Stomach (tissue), 9 donors: ENCODE results near the gene LIME1. TPM values are rescaled to one million over a fixed set of nuclear protein-coding genes. Genes with fewer than 3 reads are reported as not detected.
A peak's percentile ranks its signal among the peaks of the same experiment; 100 is the strongest.

Experiments used
- DNase-seq, 2 donors: peaks; one replicate each; pipeline versions ENCODE4 v3.0.0 to v3.0.0-alpha.2; 2013 to 2019
- H3K27ac ChIP-seq, 5 donors: fragments of 200-600 bp in 4 of 5; sonication (generic) in 4 of 5; one replicate each; pipeline ENCODE4 v1.5.1; 2013 to 2019; ENCODE audit warnings: mild to moderate bottlenecking in 1 of 5, moderate library complexity in 1 of 5
- H3K27me3 ChIP-seq, 3 donors: fragments of 200-600 bp; sonication (generic); one replicate each; pipeline ENCODE4 v1.5.1; 2017 to 2019; ENCODE audit warnings: mixed run types in 1 of 3
- H3K36me3 ChIP-seq, 4 donors: fragments of 200-600 bp; sonication (generic); 1 replicate in 3 of 4; 2 replicates in 1 of 4; pipeline ENCODE4 v1.5.1; 2016 to 2019
- H3K4me1 ChIP-seq, 4 donors: fragments of 200-600 bp; sonication (generic); one replicate each; pipeline ENCODE4 v1.5.1; 2016 to 2019
- H3K4me3 ChIP-seq, 4 donors: fragments of 200-600 bp; sonication (generic) in 3 of 4; one replicate each; pipeline ENCODE4 v1.5.1; 2016 to 2019; ENCODE audit warnings: mild to moderate bottlenecking in 1 of 4
- H3K9me3 ChIP-seq, 4 donors: fragments of 200-600 bp; sonication (generic); one replicate each; pipeline ENCODE4 v1.5.1; 2016 to 2019
- EP300 ChIP-seq: sonication (generic); formaldehyde crosslinking; IDR thresholded peaks from one replicate; pipeline ENCODE4 v1.6.1; 2017; ENCODE audit warnings: antibody characterized with exemption
- POLR2A ChIP-seq, 4 donors: fragments of 450-650 bp; IDR thresholded peaks; one replicate each; pipeline ENCODE4 v1.6.1; 2016; ENCODE audit warnings: antibody characterized with exemption in 4 of 4, control low read depth in 2 of 4, mild to moderate bottlenecking in 1 of 4, moderate library complexity in 1 of 4
- POLR2AphosphoS5 ChIP-seq, 3 donors: sonication (generic); formaldehyde crosslinking; IDR thresholded peaks; one replicate each; pipeline ENCODE4 v1.6.1; 2016; ENCODE audit warnings: antibody characterized with exemption in 3 of 3
- WGBS, 5 donors: extraction: QIAGEN DNeasy Blood & Tissue Kit in 3 of 5; methylation state at CpG; one replicate each; pipeline versions ENCODE4 v1.1.5 to v1.1.7; 2013 to 2018; 5-methylcytosine and 5-hydroxymethylcytosine counted together
- intact Hi-C: fragments of 100-400 bp; cut with DNase I; formaldehyde crosslinking; loops from one replicate; pipeline ENCODE4 v1.15.1; 2023; ENCODE audit warnings: low total_unique reads
- polyA plus RNA-seq, 3 donors: library from polyadenylated mRNA; stranded (reverse); fragments of 200-250 nt; gene quantifications; one replicate each; pipeline ENCODE4 v1.2.3, GENCODE V29; 2013
- total RNA-seq, 5 donors: library from RNA; depleted of rRNA; stranded (reverse); fragments of >200 nt; gene quantifications; one replicate each; pipeline versions ENCODE4 v1.1.0 to v1.2.3, GENCODE V29; 2014 to 2016
- TF ChIP-seq, protein P1 (sequence below), 7 experiments: fragments of 450-650 bp in 4 of 7; fragments of 200-600 bp in 3 of 7; sonication (generic) in 3 of 7; IDR thresholded peaks; one replicate each; pipeline ENCODE4 v1.5.1; 2016 to 2019; ENCODE audit warnings: antibody characterized with exemption in 7 of 7, control low read depth in 2 of 7, mild to moderate bottlenecking in 1 of 7
- donor health status: healthy with polysubstance abuse.
- donor health status: Bipolar disorder and iron deficiency.
- donor health status: healthy.

LIME1 gene
- total and polyA plus RNA-seq, 8 donors = 3.6 to 117 (median 18.5) TPM

DNA sequence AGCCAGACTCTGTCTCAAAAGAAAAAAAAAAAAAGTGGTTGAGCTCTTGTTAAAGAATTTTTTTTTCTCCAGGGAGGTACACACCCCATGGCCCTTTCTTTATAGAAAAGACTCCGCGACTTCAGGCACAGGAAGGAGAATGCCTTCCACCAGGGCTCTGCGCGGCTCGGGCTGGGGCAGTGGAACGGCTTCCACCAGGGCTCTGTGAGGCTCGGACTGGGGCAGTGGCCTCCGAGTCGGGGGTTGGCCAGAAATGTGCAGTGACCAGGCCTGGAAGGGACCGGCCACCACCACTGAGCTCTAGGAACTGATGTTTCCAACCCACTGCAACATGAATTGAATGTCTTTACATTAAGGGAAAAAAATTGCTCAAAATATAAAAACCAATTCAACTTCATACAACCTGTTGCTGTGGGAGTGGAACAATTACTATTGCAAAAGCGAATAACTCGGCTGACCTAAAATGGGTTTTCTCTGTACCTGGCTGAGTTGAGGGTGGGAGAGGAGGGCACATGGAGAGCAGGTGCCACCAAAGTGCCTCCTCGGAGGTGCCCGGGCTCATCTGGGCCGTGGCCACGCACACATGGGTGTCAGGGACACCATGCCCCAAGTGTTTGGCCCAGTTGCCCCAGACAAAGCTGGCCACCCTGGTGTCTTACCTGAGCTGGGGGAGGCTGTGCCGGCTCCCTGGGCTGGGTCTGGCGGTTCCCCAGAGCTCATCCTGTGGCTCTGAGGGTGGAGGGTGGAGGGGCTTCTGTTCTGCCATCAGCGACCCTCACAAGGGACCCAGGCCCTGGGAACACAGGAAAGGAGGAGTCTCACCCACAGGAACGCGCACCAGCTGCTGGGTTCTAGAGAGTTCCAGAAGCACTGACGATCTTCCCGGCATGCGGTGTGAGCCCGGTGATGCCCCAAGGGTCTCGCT, 32.4 kb downstream of the LIME1 start:
- Histone ChIP-seq H3K9me3 (no peaks in the 10 kb centered on the region), H3K27ac (no peak overlapping the region)
- 86 to 91% (median 88%) methylated on average over 23 to 26 of the region's 26 CpGs for WGBS, 5 donors

GRCh38 chr20:63769891-63770474, 33.5 kb downstream of the LIME1 start:
- H3K9me3 ChIP-seq = no peaks in the 10 kb centered on the region
- DNase-seq = no peak
- H3K4me1 ChIP-seq = peaks cover 2 to 15% (median 7%) of the 10 kb centered on the region in 4 donors
- 87 to 94% (median 90%) methylated on average over 28 to 31 of the region's 31 CpGs for WGBS, 5 donors
- no peak for TF ChIP-seq POLR2AphosphoS5 (IDR thresholded peaks at IDR 0.05)
- H3K27ac ChIP-seq = no peak overlapping the region
- intact Hi-C loops = no loop called here
- peaks cover 0 to 37% (median 27%) of the 10 kb centered on the region in 4 donors for H3K36me3 ChIP-seq
- no peak overlapping the region for H3K4me3 ChIP-seq
- peaks cover 0 to 8% (median 0%) of the 10 kb centered on the region in 3 donors for H3K27me3 ChIP-seq

More for the DNA sequence above, 32.4 kb downstream of the LIME1 start:
- DNase-seq = no peak
- peaks cover 0 to 3% (median 0%) of the 10 kb centered on the region in 3 donors for H3K27me3 ChIP-seq
- H3K4me1 ChIP-seq = peaks cover 0 to 5% (median 2%) of the 10 kb centered on the region in 4 donors
- intact Hi-C loops = no loop called here
- H3K36me3 ChIP-seq = peaks cover 0 to 37% (median 27%) of the 10 kb centered on the region in 4 donors
- H3K4me3 ChIP-seq = no peak overlapping the region
- TF ChIP-seq, protein P1, sequence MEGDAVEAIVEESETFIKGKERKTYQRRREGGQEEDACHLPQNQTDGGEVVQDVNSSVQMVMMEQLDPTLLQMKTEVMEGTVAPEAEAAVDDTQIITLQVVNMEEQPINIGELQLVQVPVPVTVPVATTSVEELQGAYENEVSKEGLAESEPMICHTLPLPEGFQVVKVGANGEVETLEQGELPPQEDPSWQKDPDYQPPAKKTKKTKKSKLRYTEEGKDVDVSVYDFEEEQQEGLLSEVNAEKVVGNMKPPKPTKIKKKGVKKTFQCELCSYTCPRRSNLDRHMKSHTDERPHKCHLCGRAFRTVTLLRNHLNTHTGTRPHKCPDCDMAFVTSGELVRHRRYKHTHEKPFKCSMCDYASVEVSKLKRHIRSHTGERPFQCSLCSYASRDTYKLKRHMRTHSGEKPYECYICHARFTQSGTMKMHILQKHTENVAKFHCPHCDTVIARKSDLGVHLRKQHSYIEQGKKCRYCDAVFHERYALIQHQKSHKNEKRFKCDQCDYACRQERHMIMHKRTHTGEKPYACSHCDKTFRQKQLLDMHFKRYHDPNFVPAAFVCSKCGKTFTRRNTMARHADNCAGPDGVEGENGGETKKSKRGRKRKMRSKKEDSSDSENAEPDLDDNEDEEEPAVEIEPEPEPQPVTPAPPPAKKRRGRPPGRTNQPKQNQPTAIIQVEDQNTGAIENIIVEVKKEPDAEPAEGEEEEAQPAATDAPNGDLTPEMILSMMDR (IDR thresholded peaks at IDR 0.05) = no peak
- TF ChIP-seq POLR2A (IDR thresholded peaks at IDR 0.05) (no peak), EP300 (no peak), POLR2AphosphoS5 (IDR thresholded peaks at IDR 0.05) (no peak)

GRCh38 chr20:63771046-63771707, 34.7 kb downstream of the LIME1 start:
- no peaks in the 10 kb centered on the region for H3K9me3 ChIP-seq
- 91 to 94% (median 92%) methylated on average over 40 to 52 of the region's 52 CpGs for WGBS, 5 donors
- intact Hi-C loops = no loop called here
- peaks cover 8 to 20% (median 13%) of the 10 kb centered on the region in 4 donors for H3K4me1 ChIP-seq
- no peak for TF ChIP-seq POLR2AphosphoS5 (IDR thresholded peaks at IDR 0.05)
- TF ChIP-seq POLR2A (IDR thresholded peaks at IDR 0.05) = no peak
- no peak for TF ChIP-seq EP300
- TF ChIP-seq, protein P1 (IDR thresholded peaks at IDR 0.05) = no peak
- peaks cover 0 to 37% (median 27%) of the 10 kb centered on the region in 4 donors for H3K36me3 ChIP-seq
- H3K27me3 ChIP-seq = peaks cover 0 to 13% (median 3%) of the 10 kb centered on the region in 3 donors
- no peak for DNase-seq
- H3K27ac ChIP-seq = no peak overlapping the region
- no peak overlapping the region for H3K4me3 ChIP-seq

GRCh38 chr20:63772781-63773518, 36.5 kb downstream of the LIME1 start:
- H3K27ac ChIP-seq = peak overlapping the region in 1 of 5 donors; percentile 31
- DNase-seq = no peak
- TF ChIP-seq POLR2A (IDR thresholded peaks at IDR 0.05) (no peak), POLR2AphosphoS5 (IDR thresholded peaks at IDR 0.05) (no peak), EP300 (no peak)
- TF ChIP-seq, protein P1 (IDR thresholded peaks at IDR 0.05) = no peak
- peaks cover 0 to 29% (median 18%) of the 10 kb centered on the region in 4 donors for H3K36me3 ChIP-seq
- peaks cover 8 to 20% (median 13%) of the 10 kb centered on the region in 4 donors for H3K4me1 ChIP-seq
- H3K4me3 ChIP-seq = no peak overlapping the region
- intact Hi-C loops = no loop called here
- WGBS, 5 donors = 55 to 73% (median 60%) methylated on average over 15 to 20 of the region's 20 CpGs
- no peaks in the 10 kb centered on the region for H3K9me3 ChIP-seq
- peaks cover 0 to 13% (median 3%) of the 10 kb centered on the region in 3 donors for H3K27me3 ChIP-seq
